Kidney epithelial cell (primary cell): Measurements from ENCODE around the gene SEPTIN5. TPM values are rescaled to one million over a fixed set of nuclear protein-coding genes. Genes with fewer than 3 reads are reported as not detected.

Experiments
- DNase-seq: peaks from one replicate; pipeline ENCODE4 v3.0.0-alpha.2; 2010; ENCODE audit warnings: low read depth
- H3K27me3 ChIP-seq: 2 replicates; pipeline ENCODE4 v1.6.0; 2011; ENCODE audit warnings: low read length; ENCODE audit not compliant: control insufficient read depth, insufficient read depth
- H3K36me3 ChIP-seq: 2 replicates; pipeline ENCODE4 v1.5.1; 2011; ENCODE audit warnings: low read length; ENCODE audit not compliant: control insufficient read depth, insufficient read depth
- H3K4me3 ChIP-seq: 2 replicates; pipeline ENCODE4 v1.5.1; 2011; ENCODE audit warnings: low read depth, mild to moderate bottlenecking, control low read depth, low read length
- total RNA-seq: library from RNA; depleted of rRNA; stranded (reverse); fragments of >200 nt; gene quantifications from 2 replicates; pipeline ENCODE4 v1.2.3, GENCODE V29; 2015
- TF ChIP-seq, protein P1 (sequence below): IDR thresholded peaks from 2 replicates; pipeline ENCODE4 v1.5.1; 2011; ENCODE audit warnings: mild to moderate bottlenecking, moderate library complexity, low read length, control low read depth, inconsistent platforms; ENCODE audit not compliant: insufficient read depth, poor library complexity, severe bottlenecking

Gene SEPTIN5
- total RNA-seq, 1 donor from 2014 or later: 10.1 TPM

DNA sequence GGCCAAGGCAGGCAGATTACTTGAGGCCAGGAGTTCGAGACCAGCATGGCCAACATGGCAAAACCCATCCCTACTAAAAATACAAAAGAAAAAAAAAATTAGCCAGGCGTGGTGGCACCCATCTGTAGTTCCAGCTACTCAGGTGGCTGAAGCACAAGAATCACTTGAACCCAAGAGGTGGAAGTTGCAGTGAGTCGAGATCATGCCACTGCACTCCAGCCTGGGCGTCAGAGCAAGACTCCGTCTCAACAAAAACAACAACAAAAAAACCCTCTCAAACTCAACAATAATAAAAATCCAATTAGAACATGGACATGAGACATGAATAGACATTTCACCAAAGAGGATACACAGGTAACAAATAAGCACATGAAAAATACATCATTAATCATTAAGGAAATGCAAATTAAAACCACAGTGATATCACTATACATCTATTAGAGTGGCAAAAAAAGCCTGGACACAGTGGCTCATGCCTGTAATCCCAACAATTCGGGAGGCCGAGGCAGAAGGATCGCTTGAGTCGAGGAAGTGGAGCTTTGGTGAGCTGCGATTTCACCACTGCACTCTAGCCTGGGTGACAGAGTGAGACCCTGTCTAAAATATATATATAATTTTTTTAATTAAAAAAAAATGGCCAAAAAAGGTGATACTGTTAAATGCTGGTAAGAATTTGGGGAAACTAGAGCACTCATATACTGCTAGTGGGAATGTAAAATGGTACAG, 12.7 kb upstream of the SEPTIN5 start:
- TF ChIP-seq, protein P1, sequence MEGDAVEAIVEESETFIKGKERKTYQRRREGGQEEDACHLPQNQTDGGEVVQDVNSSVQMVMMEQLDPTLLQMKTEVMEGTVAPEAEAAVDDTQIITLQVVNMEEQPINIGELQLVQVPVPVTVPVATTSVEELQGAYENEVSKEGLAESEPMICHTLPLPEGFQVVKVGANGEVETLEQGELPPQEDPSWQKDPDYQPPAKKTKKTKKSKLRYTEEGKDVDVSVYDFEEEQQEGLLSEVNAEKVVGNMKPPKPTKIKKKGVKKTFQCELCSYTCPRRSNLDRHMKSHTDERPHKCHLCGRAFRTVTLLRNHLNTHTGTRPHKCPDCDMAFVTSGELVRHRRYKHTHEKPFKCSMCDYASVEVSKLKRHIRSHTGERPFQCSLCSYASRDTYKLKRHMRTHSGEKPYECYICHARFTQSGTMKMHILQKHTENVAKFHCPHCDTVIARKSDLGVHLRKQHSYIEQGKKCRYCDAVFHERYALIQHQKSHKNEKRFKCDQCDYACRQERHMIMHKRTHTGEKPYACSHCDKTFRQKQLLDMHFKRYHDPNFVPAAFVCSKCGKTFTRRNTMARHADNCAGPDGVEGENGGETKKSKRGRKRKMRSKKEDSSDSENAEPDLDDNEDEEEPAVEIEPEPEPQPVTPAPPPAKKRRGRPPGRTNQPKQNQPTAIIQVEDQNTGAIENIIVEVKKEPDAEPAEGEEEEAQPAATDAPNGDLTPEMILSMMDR: no peak
- no peaks in the 10 kb centered on the region for H3K36me3 ChIP-seq
- DNase-seq: no peak
- no peak overlapping the region for H3K4me3 ChIP-seq
- H3K27me3 ChIP-seq: peaks cover 6% of the 10 kb centered on the region

DNA sequence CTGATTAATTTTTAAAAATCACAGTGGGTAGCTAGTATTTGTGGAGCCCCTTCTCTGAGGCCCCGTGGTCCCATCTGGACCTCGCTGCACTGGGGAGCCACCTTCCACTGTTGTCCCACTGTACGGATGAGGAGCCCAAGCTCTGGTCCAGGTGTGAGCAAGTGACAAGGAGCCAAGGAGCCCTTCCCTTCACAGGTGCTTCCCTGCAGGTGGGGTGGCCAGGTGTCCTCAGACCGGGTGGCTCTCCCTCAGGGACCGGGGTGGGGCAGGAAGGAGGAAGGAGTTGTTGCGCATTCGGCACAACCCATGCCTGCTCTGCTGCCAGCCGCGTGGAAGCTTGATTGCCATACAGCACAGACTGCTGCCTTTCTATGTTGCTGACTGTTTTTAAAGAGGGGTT, 10.4 kb upstream of the SEPTIN5 start:
- TF ChIP-seq, protein P1: no peak
- Histone ChIP-seq H3K4me3 (no peak overlapping the region), H3K27me3 (peaks cover 12% of the 10 kb centered on the region), H3K36me3 (no peaks in the 10 kb centered on the region)
- DNase-seq: no peak

DNA sequence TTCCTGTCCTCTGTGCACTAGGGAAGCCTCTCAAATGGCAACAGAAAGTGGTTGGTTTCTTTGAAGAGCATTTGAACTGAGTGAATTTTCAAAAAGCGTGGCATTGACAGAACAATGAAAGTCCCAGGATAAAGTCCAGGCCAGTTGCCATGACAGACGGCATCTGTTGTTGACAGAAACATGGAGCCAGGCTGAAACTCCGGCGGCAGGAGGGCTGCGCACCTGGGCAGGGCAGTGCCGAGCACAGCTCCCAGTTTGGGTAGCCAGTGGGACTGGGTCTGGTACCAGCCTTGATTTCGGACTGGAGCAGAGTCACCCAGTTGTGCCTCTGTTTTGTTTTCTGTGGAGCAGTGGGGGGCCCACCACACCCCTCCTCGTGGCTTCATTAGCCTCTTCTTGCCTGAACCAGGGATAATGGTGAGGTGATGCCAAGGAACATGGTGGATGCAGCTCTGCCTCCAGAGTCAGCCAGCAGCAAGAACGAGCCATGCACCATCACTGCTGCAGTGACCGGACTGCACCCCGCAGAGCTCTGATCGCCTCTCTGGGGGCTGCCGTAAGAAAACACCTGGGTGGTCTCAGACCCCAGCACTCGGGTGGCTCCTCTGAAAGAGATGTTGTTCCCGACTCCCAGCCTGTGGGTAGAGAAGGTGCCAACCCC, 9.8 kb upstream of the SEPTIN5 start:
- Histone ChIP-seq H3K4me3 (no peak overlapping the region), H3K36me3 (no peaks in the 10 kb centered on the region), H3K27me3 (peaks cover 17% of the 10 kb centered on the region)
- TF ChIP-seq, protein P1: no peak
- DNase-seq: no peak

- TF ChIP-seq, protein P1: no peak
- H3K36me3 ChIP-seq: no peaks in the 10 kb centered on the region
- no peak for DNase-seq
- H3K4me3 ChIP-seq: no peak overlapping the region
- peaks cover 20% of the 10 kb centered on the region for H3K27me3 ChIP-seq
Measured at GRCh38 chr22:19705181-19705934, 8.9 kb upstream of the SEPTIN5 start.

DNA sequence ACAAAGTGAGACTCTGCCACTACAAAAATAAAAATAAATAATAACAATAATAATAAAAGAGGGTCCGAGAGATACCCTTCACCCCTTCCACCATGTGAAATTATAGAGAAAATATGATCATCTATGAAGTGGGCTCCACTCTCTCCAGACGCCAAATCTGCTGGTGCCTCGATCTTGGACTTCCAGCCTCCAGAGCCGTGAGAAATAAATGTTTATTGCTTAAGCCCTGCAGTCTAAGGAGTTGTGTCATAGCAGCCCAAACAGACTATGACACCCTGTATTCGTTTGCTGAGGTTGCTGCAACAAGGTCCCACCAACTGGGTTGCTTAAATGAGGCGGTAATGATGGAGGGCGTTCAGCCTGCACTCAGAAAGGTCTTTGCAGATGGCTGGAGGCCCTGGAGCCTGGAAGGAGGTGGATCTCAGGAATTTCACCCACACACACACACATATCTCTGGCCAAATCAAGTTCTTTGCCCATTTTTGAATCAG, 7.6 kb upstream of the SEPTIN5 start:
- no peak overlapping the region for H3K4me3 ChIP-seq
- DNase-seq: no peak
- H3K36me3 ChIP-seq: no peaks in the 10 kb centered on the region
- peaks cover 21% of the 10 kb centered on the region for H3K27me3 ChIP-seq
- TF ChIP-seq, protein P1: no peak
